ENCODE results near the gene ABR. TPM values are rescaled to one million over a fixed set of nuclear protein-coding genes. Genes with fewer than 3 reads are reported as not detected.
"Not testable (repeated sequence)": the region's sequence is repeated elsewhere in the genome, so short reads cannot be mapped to it uniquely, and the experiment has no call there.

ABR gene
- total RNA-seq, 1 donor from 2014 or later: 58.1 TPM

GRCh38 chr17:1095090-1095852, 84.5 kb downstream of the ABR start:
- DNase-seq: no peak

GRCh38 chr17:1094591-1094990, 85.2 kb downstream of the ABR start:
- no peak for DNase-seq

- DNase-seq: no peak
These were observed 87.9 kb downstream of the ABR start for GRCh38 chr17:1091900-1092299.

- DNase-seq: no peak
These were observed 88.6 kb downstream of the ABR start for GRCh38 chr17:1091190-1091534.

- DNase-seq: no peak
These were observed 89.2 kb downstream of the ABR start for GRCh38 chr17:1090465-1091189.

GRCh38 chr17:1089915-1090314, 89.9 kb downstream of the ABR start:
- no peak for DNase-seq

- DNase-seq: no peak
These were observed 92.2 kb downstream of the ABR start for GRCh38 chr17:1087381-1088241.

GRCh38 chr17:1083451-1084187, 96.2 kb downstream of the ABR start:
- no peak for DNase-seq

GRCh38 chr17:1082579-1082978, 97.2 kb downstream of the ABR start:
- no peak for DNase-seq

- DNase-seq: no peak
These were observed 100.8 kb downstream of the ABR start for GRCh38 chr17:1078831-1079561.

- no peak for DNase-seq
These were observed 101.6 kb downstream of the ABR start for GRCh38 chr17:1077986-1078711.

GRCh38 chr17:1077581-1077985, 102.2 kb downstream of the ABR start:
- DNase-seq: no peak

- no peak for DNase-seq
These were observed 102.8 kb downstream of the ABR start for GRCh38 chr17:1076982-1077302.

GRCh38 chr17:1076299-1076981, 103.3 kb downstream of the ABR start:
- DNase-seq: no peak

GRCh38 chr17:1074886-1075605, 104.7 kb downstream of the ABR start:
- no peak for DNase-seq

- DNase-seq: not testable (repeated sequence)
These were observed 105.7 kb downstream of the ABR start for GRCh38 chr17:1073963-1074625.

- no peak for DNase-seq
These were observed 106.4 kb downstream of the ABR start for GRCh38 chr17:1073241-1073962.

- DNase-seq: no peak
These were observed 107.2 kb downstream of the ABR start for GRCh38 chr17:1072551-1072961.
